Adrenal gland (tissue), 12 donors: Measurements from ENCODE around the gene TP53TG5. TPM values are rescaled to one million over a fixed set of nuclear protein-coding genes. Genes with fewer than 3 reads are reported as not detected.
A peak's percentile ranks its signal among the peaks of the same experiment; 100 is the strongest.

ENCODE experiments used
- DNase-seq, 7 donors: peaks; one replicate each; pipeline ENCODE4 v3.0.0-alpha.2; 2019 to 2020
- H3K27ac ChIP-seq, 5 donors: fragments of 200-600 bp; sonication (generic) in 4 of 5; 1 replicate in 3 of 5; 2 replicates in 2 of 5; pipeline versions ENCODE4 v1.5.1 to v1.8.0; 2016 to 2020; ENCODE audit warnings: mild to moderate bottlenecking in 1 of 5
- H3K27me3 ChIP-seq: fragments of 200-600 bp; 2 replicates; pipeline ENCODE4 v1.8.0; 2021
- H3K36me3 ChIP-seq, 2 donors: fragments of 200-600 bp; replicated peaks in 1 of 2; 1 replicate in 1 of 2; 2 replicates in 1 of 2; pipeline versions ENCODE4 v1.5.1 to v1.8.0; 2018 to 2022
- H3K4me1 ChIP-seq, 2 donors: fragments of 200-600 bp; replicated peaks in 1 of 2; 1 replicate in 1 of 2; 2 replicates in 1 of 2; pipeline versions ENCODE4 v1.5.1 to v1.8.0; 2018 to 2021
- H3K4me3 ChIP-seq, 4 donors: fragments of 200-600 bp; sonication (generic) in 3 of 4; one replicate each; pipeline ENCODE4 v1.5.1; 2016 to 2018
- H3K9me3 ChIP-seq, 3 donors: fragments of 200-600 bp; sonication (generic) in 1 of 3; replicated peaks in 1 of 3; 1 replicate in 2 of 3; 2 replicates in 1 of 3; pipeline versions ENCODE4 v1.5.1 to v1.8.0; 2016 to 2021
- CTCF ChIP-seq, 6 experiments: fragments of 450-650 bp in 4 of 6; fragments of 200-600 bp in 2 of 6; sonication (generic) in 1 of 6; IDR thresholded peaks; 1 replicate in 5 of 6; 2 replicates in 1 of 6; pipeline versions ENCODE4 v1.5.1 to v1.8.0; 2016 to 2021; ENCODE audit warnings: antibody characterized with exemption in 6 of 6, mild to moderate bottlenecking in 2 of 6, moderate library complexity in 1 of 6
- POLR2A ChIP-seq, 2 donors: fragments of 450-650 bp; IDR thresholded peaks; one replicate each; pipeline ENCODE4 v1.6.1; 2017; ENCODE audit warnings: antibody characterized with exemption in 2 of 2, mild to moderate bottlenecking in 2 of 2, moderate library complexity in 1 of 2
- WGBS, 4 donors: extraction: QIAGEN DNeasy Blood & Tissue Kit in 2 of 4; methylation state at CpG; one replicate each; pipeline versions ENCODE4 v1.1.5 to v1.1.7; 2013 to 2017; 5-methylcytosine and 5-hydroxymethylcytosine counted together
- intact Hi-C, 2 donors: fragments of 100-400 bp; cut with DNase I; formaldehyde crosslinking; loops; one replicate each; pipeline versions ENCODE4 v1.14.1 to v1.15.0; 2022 to 2023
- polyA plus RNA-seq, 3 donors: library from polyadenylated mRNA; stranded (reverse); fragments of 200-250 nt in 2 of 3; fragments of 350-450 nt in 1 of 3; fragmentation: Illumina TruSeq in 1 of 3; extraction: RNeasy Lipid Tissue Mini Kit (QIAGEN cat#74804) in 1 of 3; gene quantifications; one replicate each; pipeline ENCODE4 v1.2.3, GENCODE V29; 2013 to 2014
- total RNA-seq, 9 donors: library from RNA; depleted of rRNA in 4 of 9; stranded (reverse); fragments of >200 nt in 4 of 9; fragments of 120-200 nt in 1 of 9; fragmentation: NEBNext Ultra II Directional in 1 of 9; extraction: Animal tissue kit (Norgen Biotek cat#: 25700) in 1 of 9; gene quantifications; one replicate each; pipeline versions ENCODE4 v1.1.0 to v1.2.4, GENCODE V29; 2013 to 2023
- donor health status: healthy with polysubstance abuse.
- donor health status: Bipolar disorder and iron deficiency.
- donor health status: DM: yes; HTN: yes; CAD: no.
- donor health status: DM: no; HTN: no; CAD: no.
- donor health status: DM: no; HTN: no; CAD: no.
- donor health status: DM: yes; HTN: yes; CAD: no.

Gene TP53TG5
- total and polyA plus RNA-seq, 12 donors: 0.24 to 0.78 (median 0.49) TPM; not detected in 8

GRCh38 chr20:45387274-45387673 lies 9.1 kb upstream of the TP53TG5 start:
- H3K4me3 ChIP-seq: no peak overlapping the region
- no peak for DNase-seq
- intact Hi-C loops: no loop called here

GRCh38 chr20:45377269-45377668 lies 856 bp downstream of the TP53TG5 start:
- Histone ChIP-seq H3K4me3 (no peak overlapping the region), H3K27ac (no peak overlapping the region), H3K4me1 (peaks cover 0 to 10% of the 10 kb centered on the region in 2 donors), H3K27me3 (no peaks in the 10 kb centered on the region), H3K9me3 (no peaks in the 10 kb centered on the region), H3K36me3 (no peaks in the 10 kb centered on the region)
- no peak for DNase-seq
- 82 to 96% (median 88%) methylated on average over 3 to 11 of the region's 11 CpGs for WGBS, 4 donors
- intact Hi-C loops: no loop called here
- TF ChIP-seq POLR2A (IDR thresholded peaks at IDR 0.05): no peak
- TF ChIP-seq CTCF (IDR thresholded peaks at IDR 0.05): no peak

More at GRCh38 chr20:45387274-45387673, 9.1 kb upstream of the TP53TG5 start:
- TF ChIP-seq POLR2A (IDR thresholded peaks at IDR 0.05) (no peak), CTCF (IDR thresholded peaks at IDR 0.05) (no peak)
- H3K27ac ChIP-seq: no peak overlapping the region
- no peaks in the 10 kb centered on the region for H3K36me3 ChIP-seq
- 93 to 97% (median 95%) methylated on average over 1 of the region's 1 CpG for WGBS, 4 donors
- H3K27me3 ChIP-seq: no peaks in the 10 kb centered on the region
- H3K4me1 ChIP-seq: no peaks in the 10 kb centered on the region
- H3K9me3 ChIP-seq: no peaks in the 10 kb centered on the region

- Histone ChIP-seq H3K4me3 (no peak overlapping the region), H3K27ac (no peak overlapping the region), H3K27me3 (no peaks in the 10 kb centered on the region), H3K36me3 (no peaks in the 10 kb centered on the region), H3K9me3 (no peaks in the 10 kb centered on the region), H3K4me1 (peaks cover 0 to 10% of the 10 kb centered on the region in 2 donors)
- TF ChIP-seq CTCF (IDR thresholded peaks at IDR 0.05): no peak
- TF ChIP-seq POLR2A (IDR thresholded peaks at IDR 0.05): no peak
- no peak for DNase-seq
- intact Hi-C loops: loop anchor here (5.0 kb wide), 3 partner anchors 48 to 58 kb away; no protein-coding TSS in a partner anchor
- WGBS, 4 donors: 89 to 95% (median 93%) methylated on average over 10 to 14 of the region's 14 CpGs
These were observed 3.2 kb downstream of the TP53TG5 start for GRCh38 chr20:45374966-45375365.

- Histone ChIP-seq H3K27ac (no peak overlapping the region), H3K9me3 (no peaks in the 10 kb centered on the region), H3K27me3 (no peaks in the 10 kb centered on the region), H3K36me3 (no peaks in the 10 kb centered on the region), H3K4me1 (peaks cover 0 to 10% of the 10 kb centered on the region in 2 donors), H3K4me3 (peak overlapping the region in 1 of 4 donors; percentile 59)
- intact Hi-C loops: loop anchor here (5.0 kb wide), 3 partner anchors 47 to 58 kb away; no protein-coding TSS in a partner anchor
- WGBS, 4 donors: 54 to 59% (median 56%) methylated on average over 9 of the region's 9 CpGs
- TF ChIP-seq POLR2A (IDR thresholded peaks at IDR 0.05) (no peak), CTCF (IDR thresholded peaks at IDR 0.05) (peak in 1 of 6 experiments; percentile 12)
- no peak for DNase-seq
These were observed 4.0 kb downstream of the TP53TG5 start for GRCh38 chr20:45374101-45374467.
